HEK293 (cell line): ENCODE data around the gene SLX4.

Source experiments
- CTCF ChIP-seq: fragments of 450-650 bp; formaldehyde crosslinking; IDR thresholded peaks from 2 replicates; pipeline ENCODE4 v1.5.1; 2016; ENCODE audit warnings: missing biosample characterization, missing genetic modification characterization
- PRDM6 ChIP-seq: fragments of 450-650 bp; formaldehyde crosslinking; IDR thresholded peaks from 2 replicates; pipeline ENCODE4 v1.5.1; 2017; ENCODE audit warnings: missing biosample characterization, missing genetic modification characterization
- REST ChIP-seq: fragments of 450-650 bp; formaldehyde crosslinking; IDR thresholded peaks from 2 replicates; pipeline ENCODE4 v1.5.1; 2016; ENCODE audit warnings: missing biosample characterization, missing genetic modification characterization
- WT1 ChIP-seq: fragments of 450-650 bp; formaldehyde crosslinking; IDR thresholded peaks from 2 replicates; pipeline ENCODE4 v1.5.1; 2016; ENCODE audit warnings: missing biosample characterization, missing genetic modification characterization
- ZBTB17 ChIP-seq: fragments of 450-650 bp; formaldehyde crosslinking; IDR thresholded peaks from 2 replicates; pipeline ENCODE4 v1.5.1; 2016; ENCODE audit warnings: missing biosample characterization, missing genetic modification characterization
- ZBTB21 ChIP-seq: fragments of 450-650 bp; formaldehyde crosslinking; IDR thresholded peaks from 2 replicates; pipeline ENCODE4 v1.5.1; 2017; ENCODE audit warnings: missing biosample characterization, missing genetic modification characterization
- ZNF138 ChIP-seq: fragments of 450-650 bp; formaldehyde crosslinking; IDR thresholded peaks from 2 replicates; pipeline ENCODE4 v1.5.1; 2016; ENCODE audit warnings: missing biosample characterization, missing genetic modification characterization, borderline replicate concordance
- ZNF18 ChIP-seq: fragments of 450-650 bp; formaldehyde crosslinking; IDR thresholded peaks from 2 replicates; pipeline ENCODE4 v1.5.1; 2016; ENCODE audit warnings: missing biosample characterization, missing genetic modification characterization
- ZNF530 ChIP-seq: fragments of 450-650 bp; formaldehyde crosslinking; IDR thresholded peaks from 2 replicates; pipeline ENCODE4 v1.5.1; 2016; ENCODE audit warnings: low read depth, missing biosample characterization, missing genetic modification characterization
- ZNF561 ChIP-seq: fragments of 450-650 bp; IDR thresholded peaks from 2 replicates; pipeline ENCODE4 v1.5.1; 2018; ENCODE audit warnings: missing biosample characterization, missing genetic modification characterization, borderline replicate concordance
- ZNF843 ChIP-seq: fragments of 450-650 bp; formaldehyde crosslinking; IDR thresholded peaks from 2 replicates; pipeline ENCODE4 v1.5.1; 2016; ENCODE audit warnings: missing biosample characterization, missing genetic modification characterization

GRCh38 chr16:3576211-3576610, 35.2 kb downstream of the SLX4 start:
- TF ChIP-seq ZNF138 = no peak
- TF ChIP-seq ZNF561 (tag by site-specific recombination) = no peak
- TF ChIP-seq ZNF530 (tag by site-specific recombination) = no peak
- no peak for TF ChIP-seq ZNF843
- no peak for TF ChIP-seq ZNF18 (tag by site-specific recombination)
- TF ChIP-seq ZBTB21 = no peak
- no peak for TF ChIP-seq ZBTB17 (tag by site-specific recombination)
- no peak for TF ChIP-seq CTCF
- no peak for TF ChIP-seq PRDM6 (tag by site-specific recombination)
- no peak for TF ChIP-seq REST (tag by site-specific recombination)
- no peak for TF ChIP-seq WT1 (tag by site-specific recombination)
